Thoracic aorta (tissue), 2 donors: ENCODE measurements around the gene GABRB1. TPM values are rescaled to one million over a fixed set of nuclear protein-coding genes. Genes with fewer than 3 reads are reported as not detected.

Experiments used
- ATAC-seq: fragments of 150-250 bp; one replicate; pipeline ENCODE4 v1.8.0; 2017; ENCODE audit warnings: low read depth; ENCODE audit not compliant: insufficient number of reproducible peaks, low FRiP score
- DNase-seq: peaks from one replicate; pipeline ENCODE4 v3.0.0-alpha.2; 2020; ENCODE audit warnings: low spot score
- H3K27ac ChIP-seq, 2 donors: fragments of 200-600 bp; sonication (generic); 1 replicate in 1 of 2; 2 replicates in 1 of 2; pipeline ENCODE4 v1.5.1; 2016; ENCODE audit warnings: mild to moderate bottlenecking in 2 of 2, moderate library complexity in 2 of 2
- H3K27me3 ChIP-seq: fragments of 200-600 bp; sonication (generic); replicated peaks from 2 replicates; pipeline ENCODE4 v1.6.0; 2016; ENCODE audit warnings: mild to moderate bottlenecking; ENCODE audit not compliant: insufficient read depth
- H3K36me3 ChIP-seq: fragments of 200-600 bp; sonication (generic); one replicate; pipeline ENCODE4 v1.5.1; 2016
- H3K4me1 ChIP-seq, 2 donors: fragments of 200-600 bp; sonication (generic); 1 replicate in 1 of 2; 2 replicates in 1 of 2; pipeline versions ENCODE4 v1.5.1 to v1.6.0; 2016; ENCODE audit warnings: low read depth in 2 of 2, mild to moderate bottlenecking in 1 of 2; ENCODE audit not compliant: control insufficient read depth in 1 of 2
- H3K4me3 ChIP-seq: fragments of 200-600 bp; sonication (generic); 2 replicates; pipeline ENCODE4 v1.5.1; 2016; ENCODE audit warnings: mild to moderate bottlenecking
- H3K9me3 ChIP-seq: fragments of 200-600 bp; sonication (generic); 2 replicates; pipeline ENCODE4 v1.5.1; 2016
- total RNA-seq, 2 donors: library from RNA; depleted of rRNA; stranded (reverse); fragments of >200 nt; gene quantifications; one replicate each; pipeline versions ENCODE4 v1.1.0 to v1.2.3, GENCODE V29; 2016
- TF ChIP-seq, protein P1 (sequence below): fragments of 200-600 bp; sonication (generic); IDR thresholded peaks from one replicate; pipeline ENCODE4 v1.5.1; 2019; ENCODE audit warnings: antibody characterized with exemption

Gene GABRB1
- total RNA-seq, 2 donors from 2014 or later, result not detected

DNA sequence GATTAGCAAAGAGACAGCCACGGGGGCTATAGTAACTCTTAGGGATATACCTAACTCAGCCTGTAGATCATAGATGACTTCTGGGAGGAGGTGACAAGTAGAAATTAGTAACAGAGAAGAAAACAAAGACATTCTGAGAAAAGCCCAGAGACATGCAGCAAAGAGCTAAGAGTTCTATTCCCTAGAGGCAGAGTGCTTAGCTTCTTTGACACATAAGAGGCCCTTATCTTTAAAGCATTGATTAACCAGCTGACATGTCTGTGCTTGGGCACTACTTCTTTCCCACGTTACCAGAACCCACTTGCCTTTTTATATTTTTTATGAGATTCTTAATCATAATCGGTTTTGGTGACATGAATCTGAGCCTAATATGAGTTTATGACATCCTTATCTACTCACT is 179.5 kb downstream of the GABRB1 start:
- Histone ChIP-seq H3K4me1 (no peaks in the 10 kb centered on the region), H3K36me3 (no peaks in the 10 kb centered on the region), H3K27ac (no peak overlapping the region), H3K27me3 (no peaks in the 10 kb centered on the region), H3K4me3 (no peak overlapping the region), H3K9me3 (no peaks in the 10 kb centered on the region)
- ATAC-seq (no peak), DNase-seq (no peak)
- TF ChIP-seq, protein P1, sequence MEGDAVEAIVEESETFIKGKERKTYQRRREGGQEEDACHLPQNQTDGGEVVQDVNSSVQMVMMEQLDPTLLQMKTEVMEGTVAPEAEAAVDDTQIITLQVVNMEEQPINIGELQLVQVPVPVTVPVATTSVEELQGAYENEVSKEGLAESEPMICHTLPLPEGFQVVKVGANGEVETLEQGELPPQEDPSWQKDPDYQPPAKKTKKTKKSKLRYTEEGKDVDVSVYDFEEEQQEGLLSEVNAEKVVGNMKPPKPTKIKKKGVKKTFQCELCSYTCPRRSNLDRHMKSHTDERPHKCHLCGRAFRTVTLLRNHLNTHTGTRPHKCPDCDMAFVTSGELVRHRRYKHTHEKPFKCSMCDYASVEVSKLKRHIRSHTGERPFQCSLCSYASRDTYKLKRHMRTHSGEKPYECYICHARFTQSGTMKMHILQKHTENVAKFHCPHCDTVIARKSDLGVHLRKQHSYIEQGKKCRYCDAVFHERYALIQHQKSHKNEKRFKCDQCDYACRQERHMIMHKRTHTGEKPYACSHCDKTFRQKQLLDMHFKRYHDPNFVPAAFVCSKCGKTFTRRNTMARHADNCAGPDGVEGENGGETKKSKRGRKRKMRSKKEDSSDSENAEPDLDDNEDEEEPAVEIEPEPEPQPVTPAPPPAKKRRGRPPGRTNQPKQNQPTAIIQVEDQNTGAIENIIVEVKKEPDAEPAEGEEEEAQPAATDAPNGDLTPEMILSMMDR, result no peak

DNA sequence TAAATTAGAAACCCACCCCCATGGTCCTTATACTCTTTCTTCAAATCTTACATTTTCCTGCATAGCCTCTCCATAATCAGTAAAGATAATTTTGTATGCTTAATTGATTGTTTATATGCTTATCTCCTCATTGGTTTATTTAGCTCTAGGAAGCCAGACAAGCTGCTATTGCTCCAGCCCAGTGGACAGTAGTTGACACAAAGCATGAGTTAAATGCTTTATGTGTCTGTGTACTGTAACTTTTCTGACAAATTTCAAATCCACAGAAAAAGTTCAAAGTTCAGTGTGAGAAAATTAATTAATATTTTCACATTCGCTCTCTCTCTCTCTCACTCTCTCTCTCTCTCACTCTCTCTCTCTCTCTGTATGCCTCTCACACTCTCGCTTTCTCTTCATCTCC is 181.7 kb downstream of the GABRB1 start:
- Histone ChIP-seq H3K36me3 (no peaks in the 10 kb centered on the region), H3K4me1 (no peaks in the 10 kb centered on the region), H3K9me3 (no peaks in the 10 kb centered on the region), H3K4me3 (no peak overlapping the region), H3K27me3 (no peaks in the 10 kb centered on the region), H3K27ac (no peak overlapping the region)
- ATAC-seq (no peak), DNase-seq (no peak)
- TF ChIP-seq, protein P1, result no peak

DNA sequence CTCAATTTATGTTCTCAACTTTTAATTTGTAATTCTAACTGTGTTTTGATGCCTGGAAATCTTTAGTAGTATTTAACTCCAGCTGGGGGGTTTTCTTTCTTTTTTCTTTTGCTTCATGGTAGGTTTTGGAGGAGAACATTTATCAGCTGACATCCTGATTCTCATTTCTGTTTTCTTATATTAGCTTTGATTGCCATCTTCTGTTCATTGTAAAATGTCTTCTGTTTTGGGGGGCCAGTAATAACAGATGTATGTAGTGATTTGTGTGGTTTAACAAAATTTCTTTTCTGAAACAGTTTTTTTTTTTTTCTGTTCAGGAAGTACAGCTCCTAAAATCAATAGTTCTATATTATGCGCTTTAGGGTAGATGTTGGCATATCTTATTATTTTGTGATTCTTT is 182.2 kb downstream of the GABRB1 start:
- H3K9me3 ChIP-seq, result no peaks in the 10 kb centered on the region
- no peaks in the 10 kb centered on the region for H3K36me3 ChIP-seq
- ATAC-seq (no peak), DNase-seq (no peak)
- H3K4me3 ChIP-seq, result no peak overlapping the region
- H3K27me3 ChIP-seq, result no peaks in the 10 kb centered on the region
- no peak overlapping the region for H3K27ac ChIP-seq
- TF ChIP-seq, protein P1, result no peak
- no peaks in the 10 kb centered on the region for H3K4me1 ChIP-seq

DNA sequence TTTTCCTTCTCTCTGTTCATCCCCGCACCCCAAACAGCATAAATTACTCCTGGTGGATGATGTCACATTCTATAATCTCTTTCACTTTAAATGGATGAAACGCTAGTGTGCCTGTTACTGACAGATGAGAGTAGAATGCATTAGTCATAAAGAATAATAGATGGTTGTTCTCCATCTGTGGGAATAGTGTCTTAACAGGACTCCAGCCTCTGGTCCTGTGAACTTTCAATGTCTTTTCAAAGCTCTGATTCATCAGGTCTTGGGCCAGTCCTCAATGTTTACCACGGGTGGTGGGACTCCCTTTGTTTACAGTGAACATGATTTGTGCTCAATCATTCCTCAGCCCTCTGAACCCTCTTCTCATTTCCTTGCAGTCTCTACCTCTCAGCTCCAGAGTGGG is 182.6 kb downstream of the GABRB1 start:
- no peak overlapping the region for H3K4me3 ChIP-seq
- DNase-seq (no peak), ATAC-seq (no peak)
- no peaks in the 10 kb centered on the region for H3K27me3 ChIP-seq
- H3K9me3 ChIP-seq, result no peaks in the 10 kb centered on the region
- H3K4me1 ChIP-seq, result no peaks in the 10 kb centered on the region
- no peak overlapping the region for H3K27ac ChIP-seq
- no peaks in the 10 kb centered on the region for H3K36me3 ChIP-seq
- TF ChIP-seq, protein P1, result no peak

DNA sequence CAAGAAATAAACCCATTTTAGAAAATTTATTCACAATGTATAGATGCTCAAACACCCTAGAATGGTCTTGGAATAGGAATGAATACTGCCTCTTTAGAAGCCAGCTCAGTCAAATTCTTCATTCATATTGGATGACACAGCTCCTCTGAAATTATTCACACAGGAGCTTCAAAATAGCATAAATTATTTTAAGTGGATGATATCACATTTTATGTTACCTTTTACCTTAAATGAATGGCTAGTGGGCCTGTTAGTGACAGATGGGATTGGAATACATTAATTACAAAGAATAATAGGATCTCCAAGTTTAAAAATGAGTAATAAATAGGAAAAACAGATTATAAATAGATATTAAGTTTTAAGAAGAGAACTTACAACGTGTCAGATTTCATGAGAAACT is 184.4 kb downstream of the GABRB1 start:
- no peak overlapping the region for H3K4me3 ChIP-seq
- no peaks in the 10 kb centered on the region for H3K9me3 ChIP-seq
- no peak overlapping the region for H3K27ac ChIP-seq
- no peak for ATAC-seq
- DNase-seq, result no peak
- TF ChIP-seq, protein P1, result no peak
- H3K4me1 ChIP-seq, result no peaks in the 10 kb centered on the region
- no peaks in the 10 kb centered on the region for H3K27me3 ChIP-seq
- no peaks in the 10 kb centered on the region for H3K36me3 ChIP-seq
